GM23338 (cell line): Measurements from ENCODE around the gene TNFRSF8. TPM values are rescaled to one million over a fixed set of nuclear protein-coding genes. Genes with fewer than 3 reads are reported as not detected.

ENCODE experiments used
- ATAC-seq: fragments of 200-7000 bp; cut with Tn5 transposase; 3 replicates; pipeline ENCODE4 v1.9.1; 2020
- DNase-seq: peaks from one replicate; pipeline ENCODE4 v3.0.0-alpha.2; 2015; ENCODE audit warnings: low spot score
- H2AFZ ChIP-seq: fragments of 200-600 bp; sonication (generic); 2 replicates; pipeline ENCODE4 v1.8.0; 2016; ENCODE audit warnings: antibody characterized with exemption, mild to moderate bottlenecking, moderate library complexity
- H3F3A ChIP-seq: fragments of 200-600 bp; sonication (generic); replicated peaks from 2 replicates; pipeline ENCODE4 v1.8.0; 2017; ENCODE audit warnings: antibody characterized with exemption, mixed run types, low read depth
- H3K27ac ChIP-seq: fragments of 200-600 bp; sonication (generic); 2 replicates; pipeline ENCODE4 v1.6.1; 2016; ENCODE audit warnings: low read depth
- H3K27me3 ChIP-seq: fragments of 200-600 bp; sonication (generic); 2 replicates; pipeline ENCODE4 v1.8.0; 2016; ENCODE audit warnings: mild to moderate bottlenecking, mixed run types, moderate library complexity; ENCODE audit not compliant: insufficient read depth
- H3K36me3 ChIP-seq: fragments of 200-600 bp; sonication (generic); 2 replicates; pipeline ENCODE4 v1.8.0; 2016; ENCODE audit warnings: mild to moderate bottlenecking; ENCODE audit not compliant: insufficient read depth
- H3K4me1 ChIP-seq: fragments of 200-600 bp; sonication (generic); 2 replicates; pipeline ENCODE4 v1.8.0; 2016; ENCODE audit warnings: mild to moderate bottlenecking, moderate library complexity; ENCODE audit not compliant: insufficient read depth
- H3K4me2 ChIP-seq: fragments of 200-600 bp; sonication (generic); 2 replicates; pipeline ENCODE4 v1.7.1; 2017; ENCODE audit warnings: mixed run types
- H3K4me3 ChIP-seq: fragments of 200-600 bp; sonication (generic); 2 replicates; pipeline ENCODE4 v1.6.1; 2016; ENCODE audit warnings: mixed run types
- H3K79me2 ChIP-seq: fragments of 200-600 bp; sonication (generic); replicated peaks from 2 replicates; pipeline ENCODE4 v1.8.0; 2017; ENCODE audit warnings: mild to moderate bottlenecking; ENCODE audit not compliant: insufficient read depth
- H3K9me2 ChIP-seq: fragments of 200-600 bp; sonication (generic); 2 replicates; pipeline ENCODE4 v1.8.0; 2017; ENCODE audit not compliant: insufficient read depth
- H4K20me1 ChIP-seq: fragments of 200-600 bp; sonication (generic); replicated peaks from 2 replicates; pipeline ENCODE4 v1.8.0; 2017; ENCODE audit warnings: mild to moderate bottlenecking; ENCODE audit not compliant: insufficient read depth
- H3K27ac Mint-ChIP-seq: 2 replicates; pipeline ENCODE4 v1.8.0; 2020; ENCODE audit warnings: inconsistent platforms, mild to moderate bottlenecking, moderate library complexity, mixed read lengths
- H3K27me3 Mint-ChIP-seq: 3 replicates; pipeline ENCODE4 v1.8.0; 2022; ENCODE audit warnings: low read depth, mild to moderate bottlenecking, moderate library complexity, mixed read lengths, inconsistent platforms; ENCODE audit not compliant: insufficient read depth, poor library complexity
- H3K36me3 Mint-ChIP-seq: 3 replicates; pipeline ENCODE4 v1.8.0; 2021; ENCODE audit warnings: low read depth, mild to moderate bottlenecking, inconsistent platforms, moderate library complexity, mixed read lengths
- H3K4me1 Mint-ChIP-seq: 3 replicates; pipeline ENCODE4 v1.8.0; 2020; ENCODE audit warnings: mild to moderate bottlenecking, inconsistent platforms, mixed read lengths
- H3K4me3 Mint-ChIP-seq: 3 replicates; pipeline ENCODE4 v1.8.0; 2021; ENCODE audit warnings: moderate library complexity, mild to moderate bottlenecking, inconsistent platforms, mixed read lengths
- H3K9me3 Mint-ChIP-seq: 3 replicates; pipeline ENCODE4 v1.8.0; 2020; ENCODE audit warnings: moderate library complexity, mild to moderate bottlenecking, inconsistent platforms, mixed read lengths
- CREB1 ChIP-seq: fragments of 250-450 bp; sonication (Bioruptor Pico); IDR thresholded peaks from 2 replicates; pipeline ENCODE4 v1.5.0; 2020; ENCODE audit warnings: low read depth, mild to moderate bottlenecking, moderate library complexity
- CTCF ChIP-seq, 2 experiments: fragments of 200-600 bp in 1 of 2; sonication (generic) in 1 of 2; conservative IDR thresholded peaks; 2 replicates each; pipeline versions ENCODE4 v1.5.1 to v1.6.1; 2016 to 2017; ENCODE audit warnings: antibody characterized with exemption in 2 of 2, low read depth in 2 of 2, mild to moderate bottlenecking in 2 of 2, moderate library complexity in 1 of 2
- ETS1 ChIP-seq: IDR thresholded peaks from 2 replicates; pipeline ENCODE4 v1.6.1; 2016; ENCODE audit warnings: antibody characterized with exemption
- JUNB ChIP-seq: IDR thresholded peaks from one replicate; pipeline ENCODE4 v1.6.1; 2016; ENCODE audit warnings: antibody characterized with exemption; ENCODE audit not compliant: unreplicated experiment
- NANOG ChIP-seq: IDR thresholded peaks from 2 replicates; pipeline ENCODE4 v1.6.1; 2016; ENCODE audit warnings: antibody characterized with exemption, borderline replicate concordance
- REST ChIP-seq: IDR thresholded peaks from one replicate; pipeline ENCODE4 v1.6.1; 2018; ENCODE audit warnings: antibody characterized with exemption; ENCODE audit not compliant: unreplicated experiment
- ZNF462 ChIP-seq: fragments of 250-450 bp; sonication (Bioruptor Pico); IDR thresholded peaks from 2 replicates; pipeline ENCODE4 v1.5.0; 2020; ENCODE audit warnings: mild to moderate bottlenecking, moderate library complexity
- polyA plus RNA-seq: library from polyadenylated mRNA; unstranded; fragments of >200 nt; fragmentation: Nextera tagmentation; extraction: Ambion mirVana; gene quantifications from 2 replicates; pipeline ENCODE4 v1.2.1, GENCODE V29; 2016
- total RNA-seq: library from RNA; depleted of rRNA; stranded (reverse); fragments of >200 nt; shearing (Covaris generic); gene quantifications from 2 replicates; pipeline ENCODE4 v1.2.3, GENCODE V29; 2014

TNFRSF8 gene
- total and polyA plus RNA-seq, 2 experiments from 2014 or later, result 11.7 to 28.2 TPM

GRCh38 chr1:12104417-12104816 is 41.3 kb downstream of the TNFRSF8 start (continued):
- no peak for TF ChIP-seq CTCF (conservative IDR thresholded peaks at IDR 0.05; ENCODE audit: low read depth in 2 of 2)

GRCh38 chr1:12106153-12106552 is 43.0 kb downstream of the TNFRSF8 start:
- H3K4me3 ChIP-seq, result no peak overlapping the region
- no peak overlapping the region for H2AFZ ChIP-seq
- H3K4me3 Mint-ChIP-seq, result no peak overlapping the region
- no peaks in the 10 kb centered on the region for H3F3A ChIP-seq
- no peaks in the 10 kb centered on the region for H3K9me3 Mint-ChIP-seq
- no peak overlapping the region for H3K27ac Mint-ChIP-seq
- no peak overlapping the region for H3K27ac ChIP-seq
- H3K4me2 ChIP-seq, result no peak overlapping the region
- H3K4me1 Mint-ChIP-seq, result no peaks in the 10 kb centered on the region; the same call in 2 of the 3 replicates
- H3K27me3 ChIP-seq, result no peaks in the 10 kb centered on the region
- no peaks in the 10 kb centered on the region for H3K4me1 ChIP-seq
- no peaks in the 10 kb centered on the region for H3K79me2 ChIP-seq
- TF ChIP-seq NANOG, result no peak
- TF ChIP-seq ZNF462 (CRISPR knock-in tag), result no peak
- no peak for TF ChIP-seq REST
- TF ChIP-seq ETS1, result no peak
- no peak for TF ChIP-seq CREB1 (CRISPR knock-in tag)
- TF ChIP-seq JUNB, result no peak
- H3K9me2 ChIP-seq, result no peaks in the 10 kb centered on the region
- H3K36me3 ChIP-seq, result no peaks in the 10 kb centered on the region
- no peaks in the 10 kb centered on the region; the same call in 1 of the 2 replicates for H4K20me1 ChIP-seq
- ATAC-seq (no peak), DNase-seq (no peak)
- peaks cover 3% of the 10 kb centered on the region for H3K27me3 Mint-ChIP-seq
- no peaks in the 10 kb centered on the region for H3K36me3 Mint-ChIP-seq
